ENCODE results near the gene QSOX1.

GRCh38 chr1:180198611-180199010, 43.9 kb downstream of the QSOX1 start:
- TF ChIP-seq, protein P1, sequence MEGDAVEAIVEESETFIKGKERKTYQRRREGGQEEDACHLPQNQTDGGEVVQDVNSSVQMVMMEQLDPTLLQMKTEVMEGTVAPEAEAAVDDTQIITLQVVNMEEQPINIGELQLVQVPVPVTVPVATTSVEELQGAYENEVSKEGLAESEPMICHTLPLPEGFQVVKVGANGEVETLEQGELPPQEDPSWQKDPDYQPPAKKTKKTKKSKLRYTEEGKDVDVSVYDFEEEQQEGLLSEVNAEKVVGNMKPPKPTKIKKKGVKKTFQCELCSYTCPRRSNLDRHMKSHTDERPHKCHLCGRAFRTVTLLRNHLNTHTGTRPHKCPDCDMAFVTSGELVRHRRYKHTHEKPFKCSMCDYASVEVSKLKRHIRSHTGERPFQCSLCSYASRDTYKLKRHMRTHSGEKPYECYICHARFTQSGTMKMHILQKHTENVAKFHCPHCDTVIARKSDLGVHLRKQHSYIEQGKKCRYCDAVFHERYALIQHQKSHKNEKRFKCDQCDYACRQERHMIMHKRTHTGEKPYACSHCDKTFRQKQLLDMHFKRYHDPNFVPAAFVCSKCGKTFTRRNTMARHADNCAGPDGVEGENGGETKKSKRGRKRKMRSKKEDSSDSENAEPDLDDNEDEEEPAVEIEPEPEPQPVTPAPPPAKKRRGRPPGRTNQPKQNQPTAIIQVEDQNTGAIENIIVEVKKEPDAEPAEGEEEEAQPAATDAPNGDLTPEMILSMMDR (IDR thresholded peaks at IDR 0.05; ENCODE audit: insufficient read depth, low read depth, low read length), result no peak
- no peak for TF ChIP-seq EZH2 (IDR thresholded peaks at IDR 0.05; ENCODE audit: insufficient read depth, low read length)

Data from astrocyte (in vitro differentiated cells and primary cell).